Esophagus muscularis mucosa (tissue), 4 donors: ENCODE measurements around the gene GIPC3. TPM values are rescaled to one million over a fixed set of nuclear protein-coding genes. Genes with fewer than 3 reads are reported as not detected.

ENCODE experiments used
- DNase-seq: peaks from one replicate; pipeline ENCODE4 v3.0.0-alpha.2; 2017; ENCODE audit errors: extremely low spot score
- H3K27ac ChIP-seq, 4 donors: fragments of 200-600 bp; sonication (generic); replicated peaks in 1 of 4; 1 replicate in 3 of 4; 2 replicates in 1 of 4; pipeline ENCODE4 v1.5.1; 2016 to 2019; ENCODE audit warnings: mild to moderate bottlenecking in 1 of 4
- H3K27me3 ChIP-seq, 4 donors: fragments of 200-600 bp; sonication (generic); one replicate each; pipeline versions ENCODE4 v1.5.1 to v1.6.0; 2016 to 2019
- H3K36me3 ChIP-seq, 4 donors: fragments of 200-600 bp; sonication (generic); one replicate each; pipeline ENCODE4 v1.5.1; 2016 to 2019
- H3K4me1 ChIP-seq, 4 donors: fragments of 200-600 bp; sonication (generic); one replicate each; pipeline ENCODE4 v1.5.1; 2016 to 2019
- H3K4me3 ChIP-seq, 4 donors: fragments of 200-600 bp; sonication (generic); 1 replicate in 2 of 4; 2 replicates in 2 of 4; pipeline ENCODE4 v1.5.1; 2016 to 2019; ENCODE audit warnings: mild to moderate bottlenecking in 4 of 4, moderate library complexity in 1 of 4
- H3K9me3 ChIP-seq, 4 donors: fragments of 200-600 bp; sonication (generic); 1 replicate in 3 of 4; 2 replicates in 1 of 4; pipeline ENCODE4 v1.5.1; 2016 to 2019
- EP300 ChIP-seq: sonication (generic); formaldehyde crosslinking; IDR thresholded peaks from one replicate; pipeline ENCODE4 v1.6.1; 2017; ENCODE audit warnings: antibody characterized with exemption
- POLR2A ChIP-seq: fragments of 450-650 bp; IDR thresholded peaks from one replicate; pipeline ENCODE4 v1.6.1; 2017; ENCODE audit warnings: antibody characterized with exemption, moderate library complexity, mild to moderate bottlenecking, low read depth
- POLR2AphosphoS5 ChIP-seq, 2 donors: sonication (generic); formaldehyde crosslinking; IDR thresholded peaks; one replicate each; pipeline ENCODE4 v1.6.1; 2017; ENCODE audit warnings: antibody characterized with exemption in 2 of 2
- WGBS: methylation state at CpG from one replicate; pipeline ENCODE4 v1.1.5; 2018; 5-methylcytosine and 5-hydroxymethylcytosine counted together
- intact Hi-C: fragments of 100-400 bp; cut with DNase I; formaldehyde crosslinking; loops from one replicate; pipeline ENCODE4 v1.15.1; 2023
- total RNA-seq, 4 donors: library from RNA; depleted of rRNA; stranded (reverse); fragments of >200 nt; gene quantifications; one replicate each; pipeline versions ENCODE4 v1.1.0 to v1.2.1, GENCODE V29; 2016
- TF ChIP-seq, protein P1 (sequence below), 3 experiments: fragments of 200-600 bp in 2 of 3; fragments of 450-650 bp in 1 of 3; sonication (generic) in 2 of 3; IDR thresholded peaks; one replicate each; pipeline ENCODE4 v1.5.1; 2017 to 2019; ENCODE audit warnings: antibody characterized with exemption in 3 of 3, mild to moderate bottlenecking in 2 of 3, moderate library complexity in 1 of 3

The GIPC3 gene
- total RNA-seq, 4 donors from 2014 or later, result 4.1 to 17.5 (median 4.9) TPM

DNA sequence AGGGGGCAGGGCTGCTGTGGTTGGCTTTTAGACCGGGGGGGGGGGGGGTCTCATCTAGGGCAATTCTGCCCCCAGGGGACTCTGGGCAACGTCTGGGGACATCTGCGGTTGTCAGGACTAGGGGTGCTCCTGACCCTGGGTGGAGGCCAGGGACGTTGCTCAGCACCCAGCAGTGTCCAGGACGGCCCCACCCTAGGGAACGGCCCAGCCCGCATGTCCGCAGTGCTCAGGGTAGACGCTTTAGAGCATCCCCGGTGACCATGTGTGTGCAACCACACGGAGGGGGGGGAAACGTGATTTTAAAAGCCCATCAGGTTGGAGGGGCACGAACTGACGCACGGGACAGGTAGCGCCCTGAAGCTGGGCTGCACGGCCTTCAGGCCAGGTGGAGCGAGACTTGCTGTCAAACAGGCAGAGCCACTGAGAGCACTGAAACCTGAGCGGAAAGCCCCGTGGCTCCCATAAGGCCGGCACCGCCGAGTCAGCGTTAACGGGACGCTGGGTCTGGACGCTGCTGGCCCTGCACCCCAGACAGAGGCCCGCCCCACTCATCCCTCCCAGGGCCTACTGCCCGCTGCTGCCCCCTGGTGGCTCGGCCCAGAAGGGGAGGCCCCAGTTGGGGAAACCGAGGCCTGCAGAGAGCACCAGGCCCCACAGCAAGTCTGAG is 33.0 kb downstream of the GIPC3 start:
- Histone ChIP-seq H3K36me3 (peaks cover 23 to 81% (median 72%) of the 10 kb centered on the region in 4 donors), H3K9me3 (no peaks in the 10 kb centered on the region), H3K4me1 (peaks cover 8 to 53% (median 34%) of the 10 kb centered on the region in 4 donors), H3K27ac (peak overlapping the region; percentile 38 to 70 (median 50)), H3K4me3 (peak overlapping the region; percentile 18 to 39 (median 26)), H3K27me3 (no peaks in the 10 kb centered on the region)
- WGBS, result 60% methylated on average over 5 of the region's 31 CpGs
- TF ChIP-seq POLR2AphosphoS5 (IDR thresholded peaks at IDR 0.05) (peak in 1 of 2 donors; percentile 65), EP300 (no peak), POLR2A (no peak)
- TF ChIP-seq, protein P1, sequence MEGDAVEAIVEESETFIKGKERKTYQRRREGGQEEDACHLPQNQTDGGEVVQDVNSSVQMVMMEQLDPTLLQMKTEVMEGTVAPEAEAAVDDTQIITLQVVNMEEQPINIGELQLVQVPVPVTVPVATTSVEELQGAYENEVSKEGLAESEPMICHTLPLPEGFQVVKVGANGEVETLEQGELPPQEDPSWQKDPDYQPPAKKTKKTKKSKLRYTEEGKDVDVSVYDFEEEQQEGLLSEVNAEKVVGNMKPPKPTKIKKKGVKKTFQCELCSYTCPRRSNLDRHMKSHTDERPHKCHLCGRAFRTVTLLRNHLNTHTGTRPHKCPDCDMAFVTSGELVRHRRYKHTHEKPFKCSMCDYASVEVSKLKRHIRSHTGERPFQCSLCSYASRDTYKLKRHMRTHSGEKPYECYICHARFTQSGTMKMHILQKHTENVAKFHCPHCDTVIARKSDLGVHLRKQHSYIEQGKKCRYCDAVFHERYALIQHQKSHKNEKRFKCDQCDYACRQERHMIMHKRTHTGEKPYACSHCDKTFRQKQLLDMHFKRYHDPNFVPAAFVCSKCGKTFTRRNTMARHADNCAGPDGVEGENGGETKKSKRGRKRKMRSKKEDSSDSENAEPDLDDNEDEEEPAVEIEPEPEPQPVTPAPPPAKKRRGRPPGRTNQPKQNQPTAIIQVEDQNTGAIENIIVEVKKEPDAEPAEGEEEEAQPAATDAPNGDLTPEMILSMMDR (IDR thresholded peaks at IDR 0.05), result peak; percentile 98 to 99 (median 98)
- intact Hi-C loops, result loop anchor here (1.0 to 5.0 kb wide), 4 partner anchors 31 to 73 kb away; partner anchors contain the start of gene MFSD12
- no peak for DNase-seq

DNA sequence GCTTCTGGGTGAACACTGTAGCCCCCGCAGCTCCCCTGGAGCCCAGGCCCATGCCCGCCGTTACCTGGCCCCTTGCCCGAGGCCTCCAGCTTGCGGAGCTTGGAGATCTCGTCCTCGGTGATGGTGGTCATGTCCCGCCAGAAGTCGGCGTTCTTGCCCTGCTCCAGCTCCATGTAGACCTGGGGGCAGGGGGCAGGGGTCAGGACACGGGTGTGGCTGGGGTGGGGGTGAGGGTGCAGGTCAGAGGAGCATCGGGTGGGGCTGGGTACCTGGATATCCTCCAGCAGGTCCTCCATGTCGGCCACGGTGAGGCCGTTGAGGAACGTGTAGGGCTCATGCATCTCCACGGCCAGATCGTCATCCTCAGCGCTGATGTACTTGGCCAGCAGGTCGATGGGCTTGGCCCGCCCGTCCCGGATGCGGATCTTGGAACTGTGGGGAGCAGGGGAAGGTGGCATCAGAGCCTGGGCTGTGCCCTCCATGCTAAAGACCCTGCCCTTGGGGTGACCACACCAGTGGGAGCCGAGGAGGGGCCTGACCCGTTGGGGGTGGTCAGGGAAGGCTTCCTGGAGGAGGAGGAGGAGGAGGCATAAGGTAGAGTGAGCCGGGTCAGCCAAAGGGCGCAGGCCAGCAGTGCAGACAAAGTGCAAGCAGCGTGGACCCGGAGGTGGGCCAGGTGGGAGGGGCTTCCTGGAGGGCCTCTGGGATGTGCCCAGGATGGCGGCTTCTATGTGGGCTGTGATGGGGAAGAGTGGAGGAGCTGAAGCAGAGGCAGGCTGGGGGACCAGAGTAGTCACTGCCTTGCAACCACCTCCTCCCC is 33.7 kb downstream of the GIPC3 start:
- Histone ChIP-seq H3K27ac (peak overlapping the region in 1 of 4 donors; percentile 49), H3K4me1 (peaks cover 8 to 51% (median 28%) of the 10 kb centered on the region in 4 donors), H3K27me3 (no peaks in the 10 kb centered on the region), H3K9me3 (no peaks in the 10 kb centered on the region), H3K4me3 (peak overlapping the region in 1 of 4 donors; percentile 18), H3K36me3 (peaks cover 26 to 84% (median 74%) of the 10 kb centered on the region in 4 donors)
- TF ChIP-seq POLR2A, result no peak
- TF ChIP-seq, protein P1 (IDR thresholded peaks at IDR 0.05), result peak in 1 of 3 experiments; percentile 8
- no peak for TF ChIP-seq POLR2AphosphoS5 (IDR thresholded peaks at IDR 0.05)
- no peak for TF ChIP-seq EP300
- DNase-seq, result no peak
- intact Hi-C loops, result loop anchor here (1.0 to 5.0 kb wide), 4 partner anchors 32 to 74 kb away; partner anchors contain the start of gene MFSD12
- WGBS, result 82% methylated on average over 25 of the region's 31 CpGs

DNA sequence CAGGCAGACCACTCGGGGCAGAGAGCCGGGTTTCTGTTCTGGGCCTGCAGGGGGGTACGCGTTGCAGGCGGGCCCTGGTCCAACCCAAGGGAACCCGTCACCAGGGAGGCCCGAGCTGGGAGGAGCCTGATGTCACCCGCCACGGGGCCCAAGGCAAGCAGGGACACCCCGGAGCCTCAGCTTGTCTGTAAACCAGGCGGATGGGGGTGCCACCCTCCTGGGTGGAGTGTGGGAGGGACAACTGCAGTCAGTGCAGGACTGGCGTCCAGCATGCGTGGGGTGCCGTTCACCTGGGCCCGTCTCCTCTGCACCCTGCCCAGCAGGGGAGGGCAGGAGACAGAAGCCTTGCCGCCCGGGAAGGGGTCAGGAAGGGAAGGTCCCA is 34.3 kb downstream of the GIPC3 start:
- DNase-seq, result no peak
- WGBS, result 84% methylated on average over 16 of the region's 17 CpGs
- no peak for TF ChIP-seq EP300
- no peak for TF ChIP-seq POLR2AphosphoS5 (IDR thresholded peaks at IDR 0.05)
- TF ChIP-seq, protein P1 (IDR thresholded peaks at IDR 0.05), result no peak
- no peak for TF ChIP-seq POLR2A

DNA sequence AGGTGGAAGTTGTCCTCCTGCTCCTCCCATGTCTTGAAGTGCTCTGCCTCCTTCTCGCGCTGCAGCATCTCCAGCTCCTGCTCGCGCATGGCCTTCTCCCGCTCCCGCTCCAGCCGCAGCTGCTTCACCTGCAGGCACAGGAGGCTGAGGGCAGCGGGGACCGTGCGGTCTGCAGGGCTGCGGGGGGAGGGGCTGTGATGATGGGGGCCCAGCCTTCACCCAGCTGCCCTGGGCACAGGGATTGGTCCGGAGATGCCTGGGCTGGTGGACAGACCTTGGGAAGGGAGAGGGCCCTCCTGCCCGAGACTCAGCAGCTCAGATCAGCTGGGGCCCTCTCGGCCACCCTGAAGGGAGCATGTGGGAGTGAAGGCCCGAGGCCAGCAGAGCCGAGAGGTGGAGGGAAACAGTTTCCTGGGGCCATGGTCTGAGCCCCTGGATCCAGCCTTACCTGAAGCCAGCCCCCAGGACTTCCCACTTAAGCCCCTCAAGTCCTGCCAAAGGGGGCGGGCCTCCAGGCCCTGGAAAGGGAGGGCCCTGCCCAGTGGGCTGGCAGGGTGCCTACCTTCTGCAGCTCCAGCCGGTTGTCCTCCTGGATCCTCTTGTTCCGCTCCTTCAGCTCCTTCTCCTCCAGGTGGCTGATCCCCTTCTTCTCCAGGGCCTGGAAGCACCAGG is 35.0 kb downstream of the GIPC3 start:
- intact Hi-C loops, result no loop called here
- no peaks in the 10 kb centered on the region for H3K27me3 ChIP-seq
- no peak for DNase-seq
- peaks cover 26 to 79% (median 69%) of the 10 kb centered on the region in 4 donors for H3K36me3 ChIP-seq
- peaks cover 16 to 51% (median 33%) of the 10 kb centered on the region in 4 donors for H3K4me1 ChIP-seq
- no peaks in the 10 kb centered on the region for H3K9me3 ChIP-seq
- no peak overlapping the region for H3K27ac ChIP-seq
- no peak overlapping the region for H3K4me3 ChIP-seq
- TF ChIP-seq POLR2A (no peak), POLR2AphosphoS5 (IDR thresholded peaks at IDR 0.05) (no peak), EP300 (no peak)
- TF ChIP-seq, protein P1 (IDR thresholded peaks at IDR 0.05), result no peak
- 91% methylated on average over 12 of the region's 19 CpGs for WGBS

More for the DNA sequence above, 34.3 kb downstream of the GIPC3 start:
- H3K27me3 ChIP-seq, result no peaks in the 10 kb centered on the region
- no peak overlapping the region for H3K27ac ChIP-seq
- no peak overlapping the region for H3K4me3 ChIP-seq
- no peaks in the 10 kb centered on the region for H3K9me3 ChIP-seq
- peaks cover 9 to 51% (median 28%) of the 10 kb centered on the region in 4 donors for H3K4me1 ChIP-seq
- H3K36me3 ChIP-seq, result peaks cover 26 to 79% (median 72%) of the 10 kb centered on the region in 4 donors
- intact Hi-C loops, result loop anchor here (5.0 kb wide), 2 partner anchors 42 to 62 kb away; partner anchors contain the start of gene MFSD12
